HCT116 (cell line): ENCODE results near the gene TTLL11. TPM values are rescaled to one million over a fixed set of nuclear protein-coding genes. Genes with fewer than 3 reads are reported as not detected.

Experiments used
- ATAC-seq: fragments of 200-7000 bp; cut with Tn5 transposase; 2 replicates; pipeline ENCODE4 v1.9.1; 2020; ENCODE audit warnings: mild to moderate bottlenecking, moderate library complexity
- BruUV-seq: library from RNA; stranded (reverse); fragments of 400-500 nt; replicated peaks from 2 replicates; lab custom pipeline; 2021; lab: Mats Ljungman, UMichigan
- CTCF ChIA-PET: fragments of 300-600 bp; sonication (Branson Sonifier 250); formaldehyde crosslinking; loops from one replicate; lab custom pipeline; 2021; ENCODE audit warnings: antibody characterized with exemption; lab: Charles Lee
- POLR2A ChIA-PET: fragments of 300-600, 350-600 bp; sonication (Branson Sonifier 250); formaldehyde crosslinking; loops from one replicate; lab custom pipeline; 2021; ENCODE audit warnings: antibody characterized with exemption; lab: Charles Lee
- RAD21 ChIA-PET, 2 experiments: fragments of 300-600 bp; sonication (Branson Sonifier 250); formaldehyde crosslinking; loops; one replicate each; lab custom pipeline; 2023; ENCODE audit warnings: low total read pairs in 2 of 2; ENCODE audit not compliant: uncharacterized antibody in 2 of 2, unreplicated experiment in 2 of 2, low non-redundant PET in 1 of 2; lab: Charles Lee
- DNase-seq: peaks from one replicate; pipeline ENCODE4 v3.0.0-alpha.2; 2010; ENCODE audit warnings: low read depth, low spot score
- H2AFZ ChIP-seq: fragments of 200-600 bp; shearing (Covaris generic), sonication (generic); 2 replicates; pipeline ENCODE4 v1.6.1; 2017; ENCODE audit warnings: low read depth, mixed run types, mixed read lengths, antibody characterized with exemption, low read length; ENCODE audit not compliant: poor library complexity, severe bottlenecking
- H3K27ac ChIP-seq: 2 replicates; pipeline ENCODE4 v1.5.1; 2012; ENCODE audit warnings: low read depth, low read length
- H3K27me3 ChIP-seq: fragments of 200-600 bp; sonication (generic); 2 replicates; pipeline ENCODE4 v1.6.1; 2016; ENCODE audit warnings: mixed run types, low read length, mixed read lengths; ENCODE audit not compliant: insufficient read depth
- H3K36me3 ChIP-seq, 2 experiments: fragments of 200-500 bp in 1 of 2; fragments of 200-600 bp in 1 of 2; sonication (Bioruptor generic) in 1 of 2; sonication (generic) in 1 of 2; 2 replicates each; pipeline versions ENCODE4 v1.5.1 to v1.6.1; 2014 to 2016; ENCODE audit warnings: low read length in 2 of 2, inconsistent platforms in 1 of 2, mixed read lengths in 1 of 2, mixed run types in 1 of 2; ENCODE audit not compliant: insufficient read depth in 2 of 2, control insufficient read depth in 1 of 2
- H3K4me1 ChIP-seq, 2 experiments: fragments of 200-600 bp in 1 of 2; sonication (generic) in 1 of 2; 2 replicates each; pipeline versions ENCODE4 v1.5.1 to v1.6.1; 2012 to 2017; ENCODE audit warnings: low read length in 2 of 2, inconsistent platforms in 1 of 2, mild to moderate bottlenecking in 1 of 2, mixed read lengths in 1 of 2, mixed run types in 1 of 2, moderate library complexity in 1 of 2; ENCODE audit not compliant: insufficient read depth in 2 of 2, control insufficient read depth in 1 of 2
- H3K4me2 ChIP-seq: fragments of 200-600 bp; sonication (generic); 2 replicates; pipeline ENCODE4 v1.6.1; 2017; ENCODE audit warnings: mixed run types, low read length, mixed read lengths
- H3K4me3 ChIP-seq, 2 experiments: fragments of 200-600 bp in 1 of 2; sonication (generic) in 1 of 2; replicated peaks in 1 of 2; 2 replicates each; pipeline ENCODE4 v1.5.1; 2011 to 2016; ENCODE audit warnings: low read length in 2 of 2, control low read depth in 1 of 2, low read depth in 1 of 2, mild to moderate bottlenecking in 1 of 2, mixed read lengths in 1 of 2, mixed run types in 1 of 2
- H3K79me2 ChIP-seq: fragments of 200-600 bp; sonication (generic); 2 replicates; pipeline ENCODE4 v1.6.1; 2017; ENCODE audit warnings: mild to moderate bottlenecking, mixed run types, low read length, moderate library complexity, mixed read lengths; ENCODE audit not compliant: insufficient read depth
- H3K9ac ChIP-seq: fragments of 200-600 bp; sonication (generic); 2 replicates; pipeline ENCODE4 v1.6.1; 2016; ENCODE audit warnings: low read length, mixed read lengths
- H3K9me2 ChIP-seq: fragments of 200-600 bp; sonication (generic), shearing (Covaris generic); 2 replicates; pipeline ENCODE4 v1.6.1; 2017; ENCODE audit warnings: mixed run types, mild to moderate bottlenecking, moderate library complexity; ENCODE audit not compliant: insufficient read depth
- H3K9me3 ChIP-seq, 2 experiments: fragments of 200-500 bp in 1 of 2; fragments of 200-600 bp in 1 of 2; sonication (Bioruptor generic) in 1 of 2; sonication (generic) in 1 of 2; 2 replicates each; pipeline ENCODE4 v1.6.1; 2014 to 2017; ENCODE audit warnings: low read length in 2 of 2, mixed read lengths in 2 of 2, inconsistent platforms in 1 of 2, low read depth in 1 of 2, mild to moderate bottlenecking in 1 of 2, mixed run types in 1 of 2, moderate library complexity in 1 of 2; ENCODE audit not compliant: control insufficient read depth in 1 of 2, insufficient read depth in 1 of 2
- H4K20me1 ChIP-seq: fragments of 200-600 bp; sonication (generic), shearing (Covaris generic); 2 replicates; pipeline ENCODE4 v1.6.1; 2017; ENCODE audit warnings: mixed run types, mild to moderate bottlenecking, moderate library complexity; ENCODE audit not compliant: insufficient read depth
- CEBPB ChIP-seq: IDR thresholded peaks from 2 replicates; pipeline ENCODE4 v1.6.1; 2012; ENCODE audit warnings: low read depth
- EZH2 ChIP-seq: fragments of 200-600 bp; sonication (generic); IDR thresholded peaks from 2 replicates; pipeline ENCODE4 v1.6.1; 2017; ENCODE audit warnings: antibody characterized with exemption, mixed run types
- EZH2phosphoT487 ChIP-seq: fragments of 200-600 bp; IDR thresholded peaks from 2 replicates; pipeline ENCODE4 v1.6.1; 2018; ENCODE audit warnings: antibody characterized with exemption, borderline replicate concordance
- FOSL1 ChIP-seq: IDR thresholded peaks from 2 replicates; pipeline ENCODE4 v1.6.1; 2012; ENCODE audit warnings: low read depth
- POLR2AphosphoS5 ChIP-seq: IDR thresholded peaks from 2 replicates; pipeline ENCODE4 v1.6.1; 2011; ENCODE audit warnings: mild to moderate bottlenecking, low read depth, low read length, moderate library complexity
- SIN3A ChIP-seq: IDR thresholded peaks from 2 replicates; pipeline ENCODE4 v1.6.1; 2012; ENCODE audit warnings: low read depth
- TCF7L2 ChIP-seq: IDR thresholded peaks from 2 replicates; pipeline ENCODE4 v1.7.0; 2011; ENCODE audit warnings: borderline replicate concordance, inconsistent platforms; ENCODE audit not compliant: insufficient read depth, insufficient read length; ENCODE audit errors: extremely low read depth
- YY1 ChIP-seq: IDR thresholded peaks from 2 replicates; pipeline ENCODE4 v1.6.1; 2011; ENCODE audit warnings: low read length, low read depth, moderate library complexity, mild to moderate bottlenecking; ENCODE audit not compliant: insufficient replicate concordance; ENCODE audit errors: extremely low read depth
- ZBTB33 ChIP-seq: IDR thresholded peaks from 2 replicates; pipeline ENCODE4 v1.6.1; 2011; ENCODE audit warnings: mild to moderate bottlenecking, low read length, moderate library complexity; ENCODE audit not compliant: insufficient replicate concordance; ENCODE audit errors: extremely low read depth
- ZFX ChIP-seq: fragments of 450-650 bp; IDR thresholded peaks from 2 replicates; pipeline ENCODE4 v1.6.1; 2017
- ZNF274 ChIP-seq: fragments of 200-500 bp; sonication (Bioruptor generic); IDR thresholded peaks from 2 replicates; pipeline ENCODE4 v1.6.1; 2014; ENCODE audit warnings: mild to moderate bottlenecking, low read depth, low read length, inconsistent platforms
- intact Hi-C: fragments of 100-400 bp; cut with micrococcal nuclease; formaldehyde crosslinking; loops from 2 replicates; pipeline ENCODE4 v1.10.0; 2022
- total RNA-seq: library from RNA; stranded (reverse); gene quantifications from one replicate; pipeline ENCODE4 v1.2.1, GENCODE V29; 2021; ENCODE audit not compliant: unreplicated experiment

The TTLL11 gene
- total RNA-seq, 1 experiment from 2014 or later: 2.2 TPM

GRCh38 chr9:121870271-121870670 is 222.8 kb downstream of the TTLL11 start:
- DNase-seq: no peak
- H3K9me2 ChIP-seq: no peaks in the 10 kb centered on the region
- TF ChIP-seq CEBPB (no peak), SIN3A (no peak), POLR2AphosphoS5 (no peak), EZH2 (no peak), TCF7L2 (no peak), YY1 (no peak), ZNF274 (no peak), ZBTB33 (no peak), EZH2phosphoT487 (no peak), ZFX (no peak), FOSL1 (no peak)
- TF ChIP-seq, all 23 proteins: peak for 0
- POLR2A ChIA-PET: no interaction called here
- H3K9me3 ChIP-seq: no peaks in the 10 kb centered on the region
- H3K9ac ChIP-seq: no peak overlapping the region
- H3K27ac ChIP-seq: no peak overlapping the region
- intact Hi-C loops: no loop called here
- BruUV-seq: no TSS peak
- RAD21 ChIA-PET: no interaction called here
- H2AFZ ChIP-seq: no peak overlapping the region
- no peak overlapping the region for H3K4me2 ChIP-seq
- H3K79me2 ChIP-seq: no peaks in the 10 kb centered on the region
- no peaks in the 10 kb centered on the region for H3K27me3 ChIP-seq
- H4K20me1 ChIP-seq: no peaks in the 10 kb centered on the region
- no peak overlapping the region for H3K4me3 ChIP-seq
- no peaks in the 10 kb centered on the region for H3K36me3 ChIP-seq
- no peak for ATAC-seq
- CTCF ChIA-PET: no interaction called here
- no peaks in the 10 kb centered on the region for H3K4me1 ChIP-seq
